Measurements from ENCODE around the gene SNX4.
A peak's percentile ranks its signal among the peaks of the same experiment; 100 is the strongest.

The SNX4 gene

DNA sequence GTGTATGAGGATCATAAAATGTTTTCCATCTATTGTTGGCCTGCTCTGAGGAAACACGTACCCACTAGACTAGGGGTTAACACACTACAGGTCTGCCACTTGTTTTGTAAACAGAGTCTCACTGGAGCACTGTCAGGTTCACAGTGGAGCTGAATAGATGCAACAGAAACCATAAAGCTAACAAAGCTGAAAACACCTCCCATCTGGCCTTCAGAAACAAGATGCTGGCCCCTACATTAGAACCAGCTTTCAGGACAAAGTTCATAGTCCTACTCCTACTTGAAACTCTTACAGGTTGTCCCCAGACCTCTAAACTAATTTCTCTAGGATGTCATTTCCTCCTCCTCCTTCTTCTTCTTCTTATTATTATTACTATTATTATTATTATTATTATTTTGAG, 42.3 kb downstream of the SNX4 start:
- no peaks in the 10 kb centered on the region for H3K4me1 ChIP-seq (ENCODE audit: control insufficient read depth, insufficient read depth, low read length, poor library complexity, severe bottlenecking)
- H3K27ac ChIP-seq (ENCODE audit: insufficient read depth, low read length, poor library complexity, severe bottlenecking) = no peak overlapping the region
- peaks cover 7% of the 10 kb centered on the region for H3K36me3 ChIP-seq (ENCODE audit: control insufficient read depth, insufficient read depth, low read length)
- no peak for DNase-seq
- H3K4me3 ChIP-seq (ENCODE audit: insufficient read depth, low read depth, low read length, poor library complexity, severe bottlenecking) = no peak overlapping the region
- no peaks in the 10 kb centered on the region for H3K9me3 ChIP-seq (ENCODE audit: control insufficient read depth, low read length)
- H3K27me3 ChIP-seq (replicated peaks; ENCODE audit: control insufficient read depth, insufficient read depth, low read length, poor library complexity, severe bottlenecking) = no peaks in the 10 kb centered on the region

DNA sequence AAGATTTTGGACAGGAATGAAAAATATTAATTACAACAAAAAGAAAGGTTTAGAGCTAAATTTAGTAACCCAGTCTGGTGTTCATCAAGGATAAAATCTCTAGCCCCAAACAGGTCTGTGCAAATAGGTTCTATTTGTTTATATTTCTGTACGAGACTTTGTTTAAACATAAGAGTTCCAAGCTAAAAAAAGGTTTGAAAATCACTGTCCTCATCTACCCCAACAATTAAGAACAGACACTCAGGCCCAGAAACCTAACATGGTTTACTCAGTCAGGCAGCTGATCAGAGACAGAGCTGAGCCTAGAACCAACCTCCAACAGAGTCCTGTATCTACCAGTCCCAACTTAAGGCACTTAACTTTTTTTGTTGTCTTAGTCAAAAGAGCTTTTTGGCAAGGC, 49.3 kb downstream of the SNX4 start:
- Histone ChIP-seq H3K27ac (ENCODE audit: insufficient read depth, low read length, poor library complexity, severe bottlenecking) (no peak overlapping the region), H3K4me1 (ENCODE audit: control insufficient read depth, insufficient read depth, low read length, poor library complexity, severe bottlenecking) (no peaks in the 10 kb centered on the region), H3K9me3 (ENCODE audit: control insufficient read depth, low read length) (no peaks in the 10 kb centered on the region), H3K4me3 (ENCODE audit: insufficient read depth, low read depth, low read length, poor library complexity, severe bottlenecking) (no peak overlapping the region), H3K27me3 (replicated peaks; ENCODE audit: control insufficient read depth, insufficient read depth, low read length, poor library complexity, severe bottlenecking) (no peaks in the 10 kb centered on the region), H3K36me3 (ENCODE audit: control insufficient read depth, insufficient read depth, low read length) (peaks cover 24% of the 10 kb centered on the region)
- DNase-seq = no peak

DNA sequence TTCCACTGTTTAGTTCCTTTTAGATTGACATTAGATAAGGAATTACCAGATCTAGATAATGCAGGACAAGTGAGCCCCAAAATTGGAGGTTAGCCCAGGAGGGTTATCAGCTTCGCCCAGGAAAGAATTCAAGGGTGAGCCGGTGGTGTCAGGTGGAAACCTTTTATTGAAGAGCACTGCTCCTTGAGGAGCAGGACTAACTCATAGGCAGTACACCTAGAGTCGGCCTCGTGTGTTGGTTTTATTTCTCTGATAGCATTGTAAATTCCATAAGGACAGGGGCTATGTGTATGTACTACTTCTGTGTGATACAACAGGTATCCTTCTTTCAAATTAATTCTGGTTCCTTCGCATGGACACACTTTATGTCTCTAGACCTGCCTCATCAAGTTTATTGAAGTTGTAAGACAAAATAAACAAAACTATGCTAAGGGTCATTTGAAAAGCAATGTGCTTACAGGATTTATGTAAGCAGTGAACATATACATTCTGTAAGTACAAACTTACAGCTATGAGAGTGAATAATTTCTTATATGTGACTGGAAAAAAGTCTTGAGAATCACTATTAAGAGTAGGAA, 57.2 kb downstream of the SNX4 start:
- Histone ChIP-seq H3K9me3 (ENCODE audit: control insufficient read depth, low read length) (no peaks in the 10 kb centered on the region), H3K27ac (ENCODE audit: insufficient read depth, low read length, poor library complexity, severe bottlenecking) (no peak overlapping the region), H3K36me3 (ENCODE audit: control insufficient read depth, insufficient read depth, low read length) (peaks cover 13% of the 10 kb centered on the region), H3K4me1 (ENCODE audit: control insufficient read depth, insufficient read depth, low read length, poor library complexity, severe bottlenecking) (no peaks in the 10 kb centered on the region), H3K27me3 (replicated peaks; ENCODE audit: control insufficient read depth, insufficient read depth, low read length, poor library complexity, severe bottlenecking) (no peaks in the 10 kb centered on the region), H3K4me3 (ENCODE audit: insufficient read depth, low read depth, low read length, poor library complexity, severe bottlenecking) (no peak overlapping the region)
- DNase-seq = no peak

- Histone ChIP-seq H3K9me3 (ENCODE audit: control insufficient read depth, low read length) (no peaks in the 10 kb centered on the region), H3K4me1 (ENCODE audit: control insufficient read depth, insufficient read depth, low read length, poor library complexity, severe bottlenecking) (no peaks in the 10 kb centered on the region), H3K27ac (ENCODE audit: insufficient read depth, low read length, poor library complexity, severe bottlenecking) (no peak overlapping the region), H3K36me3 (ENCODE audit: control insufficient read depth, insufficient read depth, low read length) (peaks cover 13% of the 10 kb centered on the region), H3K4me3 (ENCODE audit: insufficient read depth, low read depth, low read length, poor library complexity, severe bottlenecking) (no peak overlapping the region), H3K27me3 (replicated peaks; ENCODE audit: control insufficient read depth, insufficient read depth, low read length, poor library complexity, severe bottlenecking) (no peaks in the 10 kb centered on the region)
- no peak for DNase-seq
Measured at GRCh38 chr3:125461896-125462295, 58.1 kb downstream of the SNX4 start.

- Histone ChIP-seq H3K36me3 (ENCODE audit: control insufficient read depth, insufficient read depth, low read length) (peaks cover 24% of the 10 kb centered on the region), H3K27ac (ENCODE audit: insufficient read depth, low read length, poor library complexity, severe bottlenecking) (no peak overlapping the region), H3K4me1 (ENCODE audit: control insufficient read depth, insufficient read depth, low read length, poor library complexity, severe bottlenecking) (no peaks in the 10 kb centered on the region), H3K9me3 (ENCODE audit: control insufficient read depth, low read length) (no peaks in the 10 kb centered on the region), H3K4me3 (ENCODE audit: insufficient read depth, low read depth, low read length, poor library complexity, severe bottlenecking) (no peak overlapping the region), H3K27me3 (replicated peaks; ENCODE audit: control insufficient read depth, insufficient read depth, low read length, poor library complexity, severe bottlenecking) (no peaks in the 10 kb centered on the region)
- no peak for DNase-seq
Measured at GRCh38 chr3:125460233-125460632, 59.8 kb downstream of the SNX4 start.

DNA sequence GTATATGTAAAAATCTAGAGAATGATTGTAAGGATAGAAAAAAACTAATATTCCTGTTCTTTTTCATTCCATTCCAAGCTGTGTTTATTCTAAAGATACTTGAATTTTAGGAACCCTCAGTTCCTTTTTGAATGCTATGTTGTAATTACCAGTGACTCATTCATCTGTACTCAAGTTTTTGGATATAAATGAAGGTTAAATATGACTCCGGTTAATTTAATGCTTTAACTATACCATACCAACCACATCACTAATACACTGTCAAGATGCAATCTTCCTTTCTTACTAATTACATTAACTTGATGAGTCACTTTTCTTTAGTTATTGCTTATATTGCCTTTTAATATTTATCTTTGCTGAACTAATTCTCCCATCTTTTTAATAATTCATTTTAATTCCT, 76.1 kb downstream of the SNX4 start:
- Histone ChIP-seq H3K9me3 (ENCODE audit: control insufficient read depth, low read length) (no peaks in the 10 kb centered on the region), H3K4me3 (ENCODE audit: insufficient read depth, low read depth, low read length, poor library complexity, severe bottlenecking) (no peak overlapping the region), H3K36me3 (ENCODE audit: control insufficient read depth, insufficient read depth, low read length) (peaks cover 25% of the 10 kb centered on the region), H3K4me1 (ENCODE audit: control insufficient read depth, insufficient read depth, low read length, poor library complexity, severe bottlenecking) (no peaks in the 10 kb centered on the region), H3K27me3 (replicated peaks; ENCODE audit: control insufficient read depth, insufficient read depth, low read length, poor library complexity, severe bottlenecking) (no peaks in the 10 kb centered on the region), H3K27ac (ENCODE audit: insufficient read depth, low read length, poor library complexity, severe bottlenecking) (no peak overlapping the region)
- DNase-seq = no peak

- no peak for DNase-seq
- no peak overlapping the region for H3K27ac ChIP-seq (ENCODE audit: insufficient read depth, low read length, poor library complexity, severe bottlenecking)
- no peaks in the 10 kb centered on the region for H3K4me1 ChIP-seq (ENCODE audit: control insufficient read depth, insufficient read depth, low read length, poor library complexity, severe bottlenecking)
- no peaks in the 10 kb centered on the region for H3K9me3 ChIP-seq (ENCODE audit: control insufficient read depth, low read length)
- no peaks in the 10 kb centered on the region for H3K27me3 ChIP-seq (replicated peaks; ENCODE audit: control insufficient read depth, insufficient read depth, low read length, poor library complexity, severe bottlenecking)
- peaks cover 14% of the 10 kb centered on the region for H3K36me3 ChIP-seq (ENCODE audit: control insufficient read depth, insufficient read depth, low read length)
- H3K4me3 ChIP-seq (ENCODE audit: insufficient read depth, low read depth, low read length, poor library complexity, severe bottlenecking) = no peak overlapping the region
Measured at GRCh38 chr3:125442506-125442905, 77.5 kb downstream of the SNX4 start.

DNA sequence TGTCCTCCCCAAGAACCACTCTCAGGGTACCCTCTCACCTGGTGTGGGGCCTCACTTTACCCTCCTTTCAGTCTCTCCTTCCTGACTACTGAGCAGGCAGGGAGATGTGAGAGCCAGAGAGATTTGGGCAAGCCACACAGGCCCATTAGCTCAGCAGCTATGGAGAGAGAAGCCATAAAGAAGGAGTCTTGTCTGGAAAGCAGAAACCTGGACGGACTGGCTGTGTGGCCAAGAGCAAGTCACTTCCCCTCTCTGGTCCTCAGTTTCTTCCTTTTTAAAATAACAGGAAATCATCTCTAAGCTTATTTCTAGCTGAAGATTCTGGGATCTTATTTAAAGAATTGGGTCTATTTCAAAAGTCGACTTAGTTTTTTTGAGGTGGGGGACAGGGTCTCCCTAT, 79.0 kb downstream of the SNX4 start:
- DNase-seq = no peak
- Histone ChIP-seq H3K4me3 (ENCODE audit: insufficient read depth, low read depth, low read length, poor library complexity, severe bottlenecking) (no peak overlapping the region), H3K9me3 (ENCODE audit: control insufficient read depth, low read length) (no peaks in the 10 kb centered on the region), H3K36me3 (ENCODE audit: control insufficient read depth, insufficient read depth, low read length) (no peaks in the 10 kb centered on the region), H3K27ac (ENCODE audit: insufficient read depth, low read length, poor library complexity, severe bottlenecking) (no peak overlapping the region), H3K4me1 (ENCODE audit: control insufficient read depth, insufficient read depth, low read length, poor library complexity, severe bottlenecking) (no peaks in the 10 kb centered on the region), H3K27me3 (replicated peaks; ENCODE audit: control insufficient read depth, insufficient read depth, low read length, poor library complexity, severe bottlenecking) (no peaks in the 10 kb centered on the region)

GRCh38 chr3:125440559-125440955, 79.4 kb downstream of the SNX4 start:
- no peak for DNase-seq
- H3K36me3 ChIP-seq (ENCODE audit: control insufficient read depth, insufficient read depth, low read length) = no peaks in the 10 kb centered on the region
- no peaks in the 10 kb centered on the region for H3K4me1 ChIP-seq (ENCODE audit: control insufficient read depth, insufficient read depth, low read length, poor library complexity, severe bottlenecking)

DNA sequence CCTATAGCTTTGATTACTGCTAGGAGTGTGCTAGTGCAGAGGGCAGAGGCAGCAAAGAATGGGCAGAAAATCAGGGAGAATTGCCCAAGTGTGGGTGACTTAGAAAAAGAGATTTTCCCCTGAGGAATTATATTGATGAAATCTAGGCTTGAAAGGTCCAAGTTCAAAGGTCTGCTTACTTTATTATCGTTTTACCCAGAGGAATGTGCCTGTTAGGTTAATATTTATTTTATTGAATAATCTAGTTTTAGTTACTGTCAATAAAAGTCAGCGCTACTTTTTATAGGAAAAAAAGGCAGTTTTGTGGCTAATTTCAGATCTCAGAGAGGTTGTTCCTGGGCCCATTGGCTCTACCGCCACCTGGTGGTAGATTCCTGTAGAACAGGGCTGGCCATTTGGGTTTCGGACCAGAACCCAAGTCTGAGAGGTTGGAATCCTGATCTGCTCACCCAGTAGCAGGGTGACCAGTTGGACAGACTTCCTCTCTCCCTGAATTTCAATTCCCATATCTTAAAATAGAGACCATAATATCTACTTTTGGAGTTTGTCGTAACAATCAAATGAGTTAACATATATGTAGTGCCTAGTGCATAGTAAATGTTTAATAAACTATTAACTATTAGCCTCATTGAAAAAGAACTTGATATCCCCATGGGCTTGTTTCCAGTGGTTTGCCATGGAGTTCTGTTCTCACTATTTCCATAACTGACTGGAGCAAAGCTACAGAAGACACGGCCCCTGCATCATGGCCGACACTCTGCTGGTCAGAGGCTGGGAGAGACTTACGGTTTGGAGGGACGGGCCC, 82.2 kb downstream of the SNX4 start:
- no peaks in the 10 kb centered on the region for H3K4me1 ChIP-seq (ENCODE audit: control insufficient read depth, insufficient read depth, low read length, poor library complexity, severe bottlenecking)
- H3K36me3 ChIP-seq (ENCODE audit: control insufficient read depth, insufficient read depth, low read length) = no peaks in the 10 kb centered on the region
- H3K27ac ChIP-seq (ENCODE audit: insufficient read depth, low read length, poor library complexity, severe bottlenecking) = no peak overlapping the region
- H3K9me3 ChIP-seq (ENCODE audit: control insufficient read depth, low read length) = no peaks in the 10 kb centered on the region
- DNase-seq = peak; percentile 7 to 43 (median 21)
- no peak overlapping the region for H3K4me3 ChIP-seq (ENCODE audit: insufficient read depth, low read depth, low read length, poor library complexity, severe bottlenecking)
- H3K27me3 ChIP-seq (replicated peaks; ENCODE audit: control insufficient read depth, insufficient read depth, low read length, poor library complexity, severe bottlenecking) = no peaks in the 10 kb centered on the region

More at GRCh38 chr3:125440559-125440955, 79.4 kb downstream of the SNX4 start:
- no peak overlapping the region for H3K4me3 ChIP-seq (ENCODE audit: insufficient read depth, low read depth, low read length, poor library complexity, severe bottlenecking)
- H3K27me3 ChIP-seq (replicated peaks; ENCODE audit: control insufficient read depth, insufficient read depth, low read length, poor library complexity, severe bottlenecking) = no peaks in the 10 kb centered on the region
- H3K9me3 ChIP-seq (ENCODE audit: control insufficient read depth, low read length) = no peaks in the 10 kb centered on the region
- no peak overlapping the region for H3K27ac ChIP-seq (ENCODE audit: insufficient read depth, low read length, poor library complexity, severe bottlenecking)
